Renal pelvis (tissue), 4 donors: ENCODE measurements around the gene NUDC. TPM values are rescaled to one million over a fixed set of nuclear protein-coding genes. Genes with fewer than 3 reads are reported as not detected.
"Not testable (repeated sequence)": the region's sequence is repeated elsewhere in the genome, so short reads cannot be mapped to it uniquely, and the experiment has no call there.

ENCODE experiments used
- DNase-seq: peaks from one replicate; pipeline ENCODE4 v3.0.0-alpha.2; 2013
- polyA plus RNA-seq, 3 donors: library from polyadenylated mRNA; unstranded; fragments of 120-200 nt; gene quantifications; one replicate each; pipeline ENCODE4 v1.2.1, GENCODE V29; 2013; ENCODE audit not compliant: insufficient read length in 3 of 3

NUDC gene
- polyA plus RNA-seq, 3 donors, result 83.8 to 104 (median 102) TPM

DNA sequence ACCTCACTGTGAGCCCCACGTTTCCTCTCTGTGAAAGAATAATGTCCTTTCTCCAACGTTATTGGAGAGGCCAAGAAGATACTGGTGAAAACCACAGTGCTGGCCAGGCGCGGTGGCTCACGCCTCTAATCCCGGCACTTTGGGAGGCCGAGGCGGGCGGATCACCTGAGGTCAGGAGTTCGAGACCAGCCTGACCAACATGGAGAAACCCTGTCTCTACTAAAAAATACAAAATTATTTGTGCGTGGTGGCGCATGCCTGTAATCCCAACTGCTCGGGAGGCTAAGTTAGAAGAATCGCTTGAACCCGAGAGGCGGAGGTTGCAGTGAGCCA lies 27.1 kb downstream of the NUDC start:
- DNase-seq, result not testable (repeated sequence)

DNA sequence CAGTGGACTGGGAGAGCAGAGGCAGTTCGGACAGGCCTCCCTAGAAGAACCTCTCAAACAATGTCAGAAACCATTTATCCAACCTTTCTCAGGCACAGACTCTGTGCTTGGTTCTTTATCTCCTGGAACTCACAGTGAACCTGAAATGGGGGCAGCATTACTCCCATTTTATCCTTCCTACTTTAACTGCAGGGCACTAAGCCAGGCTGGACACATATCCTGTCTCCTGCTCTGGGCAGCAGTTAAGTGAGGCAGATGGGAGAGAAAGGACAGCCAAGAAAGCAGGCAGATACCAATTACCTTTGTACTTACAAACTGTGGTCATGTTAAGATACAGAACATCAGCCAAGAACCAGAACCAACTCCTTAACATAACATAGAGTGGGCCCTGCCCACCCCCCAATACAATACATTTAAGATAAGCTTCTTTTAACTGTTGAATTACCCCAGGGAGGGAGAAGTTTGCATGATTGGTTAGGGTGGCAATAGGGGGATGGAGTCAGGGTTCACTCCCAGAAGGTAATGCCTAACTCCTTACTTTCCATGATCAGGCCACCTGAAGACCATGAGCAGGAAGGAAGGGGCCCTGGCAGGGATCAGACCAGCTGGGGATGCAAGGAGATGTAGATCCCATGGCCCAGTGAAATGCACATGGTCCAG lies 27.9 kb downstream of the NUDC start:
- no peak for DNase-seq

DNA sequence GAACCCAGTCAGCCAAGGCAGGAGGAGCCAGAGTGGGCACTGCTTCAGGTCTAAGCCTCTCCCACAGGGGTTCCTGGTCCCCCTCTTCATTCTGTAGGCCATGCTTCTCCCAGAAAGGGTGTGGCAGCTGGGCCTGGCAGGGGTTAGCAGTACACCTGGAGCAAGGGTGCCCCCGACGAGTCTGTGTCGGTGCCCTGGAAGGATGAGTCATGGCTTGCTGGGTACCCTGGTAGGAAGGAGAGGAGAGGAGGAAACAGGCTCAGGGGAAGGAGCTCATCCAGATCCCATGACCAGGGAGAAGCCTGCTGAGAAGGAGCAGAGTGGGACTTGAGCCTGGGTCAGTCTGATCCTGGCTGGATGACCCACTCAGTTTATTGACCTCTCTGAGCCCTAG lies 28.4 kb downstream of the NUDC start:
- DNase-seq, result no peak

DNA sequence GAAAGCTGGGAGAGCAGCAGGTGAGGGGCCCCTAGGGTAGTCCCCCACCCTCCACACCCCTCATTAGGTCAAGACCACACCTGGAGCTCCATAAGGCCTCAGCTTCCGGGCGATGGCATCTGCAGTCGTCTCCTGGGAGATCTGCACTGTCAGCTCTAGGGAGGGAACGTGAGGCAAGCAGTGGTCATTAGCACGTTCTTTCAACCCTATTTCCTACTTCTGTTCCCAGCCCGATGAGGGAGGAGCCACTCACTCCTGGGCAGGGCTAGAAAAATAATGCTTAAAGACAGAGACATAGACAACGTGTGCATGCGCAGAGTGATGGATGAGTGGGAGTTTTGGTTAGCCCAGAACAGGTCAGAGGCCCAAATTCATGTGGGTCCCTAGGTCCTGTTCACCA lies 29.1 kb downstream of the NUDC start:
- DNase-seq, result no peak

DNA sequence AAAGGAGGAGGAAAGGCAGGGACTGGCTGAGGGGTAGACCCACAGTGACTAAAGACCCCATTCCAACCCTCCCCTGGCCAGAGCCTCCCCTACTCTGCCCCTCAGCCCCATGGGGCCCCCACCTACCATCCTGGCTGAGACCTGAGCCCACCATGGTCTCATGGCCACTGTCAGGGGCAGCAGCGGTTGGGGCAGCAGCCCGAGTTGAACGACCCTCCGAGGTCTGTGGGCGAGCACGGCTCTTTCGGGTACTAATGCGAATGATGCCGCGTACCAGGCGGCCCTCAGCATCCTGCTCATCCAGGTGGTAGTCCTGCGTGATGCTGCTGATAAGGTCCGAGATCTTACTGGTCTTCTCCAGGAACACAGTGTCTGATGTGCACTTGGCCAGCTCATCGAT lies 29.7 kb downstream of the NUDC start:
- DNase-seq, result no peak

DNA sequence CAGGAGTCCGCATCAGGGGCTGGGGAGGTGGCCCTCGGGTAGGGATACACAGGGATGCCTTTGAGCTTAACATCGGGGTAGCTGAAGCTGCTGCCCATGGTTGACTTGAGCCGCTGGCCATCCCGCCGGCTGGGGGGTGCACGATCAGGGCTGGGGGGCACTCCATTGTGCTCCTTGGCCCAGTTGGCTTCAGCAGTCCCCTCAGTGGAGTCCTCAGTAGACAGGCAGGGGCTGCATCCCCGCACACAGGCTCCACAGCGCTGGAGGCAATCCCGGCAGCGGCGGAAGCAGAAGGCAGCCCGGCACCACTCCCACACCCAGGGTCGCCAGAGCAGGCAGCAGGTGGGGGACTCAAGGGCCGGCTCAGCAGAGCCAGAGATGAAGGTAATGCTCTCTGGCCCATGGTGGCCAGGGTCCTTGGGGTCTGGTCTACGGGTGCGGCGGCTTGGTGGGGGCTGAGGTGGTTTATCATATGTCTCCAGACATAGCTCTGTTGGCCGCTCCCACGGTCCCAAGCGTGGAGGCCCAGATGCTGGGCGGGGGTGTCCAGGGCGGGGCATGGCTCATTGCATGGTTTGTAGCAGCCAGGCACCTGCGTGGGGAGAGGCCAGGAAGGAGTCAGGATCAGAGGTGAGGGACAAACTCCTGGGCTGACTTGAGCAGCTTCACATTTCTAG lies 30.4 kb downstream of the NUDC start:
- DNase-seq, result no peak

DNA sequence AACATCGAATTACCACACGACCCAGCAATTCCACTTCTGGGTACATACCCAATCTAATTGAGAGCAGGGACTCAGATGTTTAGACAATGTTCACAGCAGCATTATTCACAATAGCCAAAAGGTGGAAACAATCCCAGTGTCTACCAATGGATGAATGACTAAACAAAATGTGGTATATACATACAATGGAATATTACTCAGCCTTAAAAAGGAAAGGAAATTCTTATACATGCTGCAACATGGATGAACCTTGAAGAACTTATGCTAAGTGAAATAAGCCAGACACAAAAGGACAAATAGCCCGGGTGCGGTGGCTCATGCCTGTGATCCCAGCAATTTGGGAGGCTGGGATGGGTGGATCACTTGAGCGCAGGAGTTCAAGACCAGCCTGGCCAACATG lies 31.8 kb downstream of the NUDC start:
- no peak for DNase-seq

DNA sequence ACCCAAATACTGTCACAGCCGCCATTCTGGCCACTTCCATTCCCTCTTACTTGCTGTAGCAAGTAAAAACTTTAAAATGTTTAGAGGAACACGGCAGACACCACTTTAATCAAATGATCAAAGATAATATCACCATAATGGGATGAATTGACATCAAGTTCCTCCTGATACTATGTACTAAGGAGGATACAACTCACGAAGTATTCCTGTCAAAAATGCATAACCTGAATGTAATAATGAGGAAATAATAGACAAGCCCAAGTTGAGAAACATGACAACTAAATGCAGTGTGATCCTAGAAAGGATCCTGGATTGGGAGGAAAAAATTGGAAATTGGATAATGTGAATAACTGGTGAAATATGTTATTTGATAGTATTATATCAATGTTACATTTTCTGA lies 34.8 kb downstream of the NUDC start:
- DNase-seq, result no peak

DNA sequence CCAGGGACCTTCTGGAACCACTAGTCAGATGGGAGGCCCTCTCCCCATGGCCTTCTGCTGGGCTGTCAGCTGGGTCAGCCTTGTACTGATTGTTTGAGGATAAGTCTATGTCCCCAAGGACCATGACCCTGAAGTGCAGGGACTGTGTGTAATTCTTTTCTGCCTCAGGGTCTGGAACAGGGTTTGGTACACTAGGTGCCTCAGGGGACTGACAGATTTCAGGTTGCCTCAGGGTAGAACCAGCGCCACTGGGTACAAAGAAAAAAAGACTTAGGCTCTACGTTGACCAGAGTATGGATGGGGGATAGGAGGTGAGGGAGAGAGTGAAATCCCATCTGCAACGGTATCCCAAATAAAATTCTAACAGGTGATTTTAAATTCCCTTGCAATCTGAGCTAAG lies 35.8 kb downstream of the NUDC start:
- no peak for DNase-seq

DNA sequence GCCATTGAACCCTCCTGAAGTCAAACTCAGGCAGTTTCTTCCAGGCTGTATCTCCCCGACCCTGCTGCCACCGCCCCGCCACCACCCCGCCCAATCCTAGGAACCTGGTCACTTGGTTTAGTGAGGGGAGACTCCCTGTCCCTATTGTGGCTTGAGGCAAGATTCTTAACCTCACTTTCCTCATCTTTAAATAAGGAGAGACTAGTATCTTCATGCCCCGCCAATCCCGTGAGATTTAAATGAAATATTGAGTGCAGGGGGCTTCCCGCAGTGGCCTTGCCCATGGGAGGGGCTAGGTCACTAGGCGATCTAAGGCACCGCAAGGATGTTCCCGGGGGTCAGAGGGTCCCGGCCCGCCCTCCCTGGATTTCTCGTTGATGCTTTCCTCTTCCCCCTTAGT lies 37.7 kb downstream of the NUDC start:
- DNase-seq, result no peak

DNA sequence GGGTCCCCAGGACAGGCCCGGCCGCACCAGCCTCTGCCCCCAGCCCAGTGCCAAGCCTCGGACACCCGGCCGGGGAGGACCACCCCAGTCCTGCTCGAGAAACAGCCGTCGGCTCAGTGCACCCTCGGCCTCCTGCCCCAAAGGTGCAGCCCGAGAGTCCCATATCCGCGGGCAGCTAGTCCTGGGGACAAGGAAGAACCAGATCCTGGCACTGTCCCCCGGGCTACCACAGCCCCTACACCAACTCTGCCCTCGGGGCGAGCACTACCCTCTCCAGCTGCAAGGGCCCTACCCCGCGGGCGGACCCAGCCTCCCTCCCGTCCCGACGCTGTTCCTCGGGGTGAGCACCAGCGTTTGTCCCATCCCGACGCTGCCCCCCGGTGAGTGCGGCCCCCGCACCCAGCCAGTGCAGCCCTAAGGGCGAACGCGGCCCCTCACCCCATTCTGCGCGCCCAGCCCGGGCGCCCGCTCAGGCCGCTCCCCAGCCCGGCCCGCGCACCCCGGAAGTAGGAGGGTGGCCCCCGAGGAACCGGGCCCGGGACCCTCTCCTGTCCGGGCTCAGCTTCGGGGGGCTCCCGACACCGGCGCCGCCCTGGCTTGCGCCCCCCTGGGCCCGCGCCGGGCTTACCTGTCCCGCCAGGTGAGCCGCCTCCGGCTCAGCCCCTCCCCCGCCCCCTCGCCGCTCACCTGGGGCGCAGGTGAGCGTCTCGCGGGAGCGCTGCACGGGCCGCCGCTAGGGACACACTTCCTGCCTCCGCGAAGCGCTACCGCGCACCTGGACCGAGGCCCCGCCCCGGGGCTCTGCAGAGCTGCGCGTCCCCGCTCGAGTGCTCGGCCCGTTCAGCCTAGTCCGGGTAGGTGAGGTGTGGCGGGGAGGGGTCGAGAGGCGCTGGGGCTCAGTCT lies 38.4 kb downstream of the NUDC start, which contains the start of gene KDF1:
TSS of gene KDF1 (minus strand) at position 747 of the 903 bp plus-strand sequence. CDS start 8,088 bp downstream, outside the sequence.
- peak; percentile 51 for DNase-seq

DNA sequence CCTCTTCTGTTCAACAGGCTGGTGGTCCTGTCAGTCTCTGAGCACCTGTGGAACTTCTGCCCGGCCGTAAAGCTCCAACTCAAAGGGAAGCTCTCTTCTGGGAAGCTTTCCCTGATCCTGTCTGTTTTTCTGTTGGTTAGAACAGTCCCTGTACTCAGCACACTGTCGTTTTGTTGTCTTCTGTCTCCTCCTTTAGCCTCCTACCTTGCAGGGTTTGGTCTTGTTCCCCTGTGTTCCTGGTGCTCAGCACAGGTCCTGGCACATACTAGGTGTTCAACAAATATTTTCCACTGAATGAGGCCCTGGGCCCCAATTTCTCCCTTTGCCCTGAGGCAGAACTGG lies 39.1 kb downstream of the NUDC start:
- no peak for DNase-seq

DNA sequence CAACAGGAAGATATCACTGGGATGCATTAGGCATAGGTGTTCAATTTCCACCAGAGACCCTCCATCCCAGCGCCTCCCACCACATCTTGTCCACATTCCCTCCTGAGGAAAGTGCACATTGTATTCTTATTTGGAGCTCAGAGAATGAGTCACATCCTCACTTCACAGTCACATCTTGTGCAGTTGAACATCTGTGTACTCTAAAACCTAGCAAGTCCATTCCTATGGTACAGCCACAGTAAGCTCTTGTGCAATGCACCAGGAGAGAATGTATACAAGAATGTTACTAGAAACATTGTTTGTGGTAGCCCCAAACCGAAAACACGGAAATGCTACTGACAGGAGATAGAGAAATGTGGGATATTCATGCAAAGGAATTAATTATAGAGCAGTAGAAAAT lies 40.3 kb downstream of the NUDC start:
- no peak for DNase-seq

DNA sequence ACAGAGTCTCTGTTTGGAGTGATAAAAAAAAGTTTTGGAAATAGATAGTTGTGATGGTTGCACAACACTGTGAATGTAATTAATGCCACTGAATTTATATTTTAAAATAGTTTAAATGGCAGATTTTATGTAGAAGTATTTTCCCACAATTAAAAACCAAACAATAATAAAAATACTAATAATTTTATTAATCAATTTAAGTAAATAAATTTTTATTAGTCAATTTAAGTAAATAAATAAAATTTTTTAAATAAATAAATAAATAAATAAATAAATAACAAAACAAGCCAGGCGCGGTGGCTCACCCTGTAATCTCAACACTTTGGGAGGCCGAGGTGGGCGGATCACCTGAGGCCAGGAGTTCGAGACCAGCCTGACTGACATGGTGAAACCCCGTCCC lies 43.7 kb downstream of the NUDC start:
- no peak for DNase-seq

DNA sequence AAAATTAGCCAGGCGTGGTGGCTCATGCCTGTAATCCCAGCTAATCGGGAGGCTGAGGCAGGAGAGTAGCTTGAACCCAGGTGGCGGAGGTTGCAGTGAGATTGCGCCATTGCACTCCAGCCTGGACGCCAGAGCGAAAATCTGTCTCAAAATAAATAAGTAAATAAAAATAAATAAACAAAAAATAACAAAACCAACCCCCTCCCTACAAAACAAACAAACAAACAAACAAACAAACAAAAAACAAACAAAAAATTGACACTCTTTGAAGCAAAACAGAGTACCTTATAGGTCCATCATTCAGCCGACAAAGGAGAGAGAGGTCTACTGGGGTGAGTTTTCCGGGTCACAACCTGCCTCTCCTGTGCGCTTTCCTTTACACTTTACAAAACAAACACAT lies 44.1 kb downstream of the NUDC start:
- DNase-seq, result no peak

DNA sequence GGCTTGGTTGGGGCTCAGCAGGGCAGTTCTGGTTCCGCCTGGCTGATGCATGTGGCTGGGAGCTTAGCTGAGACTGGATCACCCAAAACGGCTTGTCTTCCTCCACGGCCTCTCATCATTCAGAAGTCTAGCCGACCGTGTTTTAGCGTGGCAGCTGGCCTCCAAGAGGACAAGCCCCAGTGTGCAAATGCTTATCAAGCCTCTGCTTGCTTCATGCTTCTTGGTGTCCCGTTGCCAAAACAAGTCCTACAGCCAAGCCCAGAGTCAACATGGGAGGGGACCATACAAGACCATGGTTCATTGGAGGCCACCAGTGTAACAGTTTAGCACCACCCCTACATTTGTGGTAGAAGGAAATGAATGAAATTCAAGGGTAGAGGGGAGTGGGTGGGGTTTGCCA lies 49.3 kb downstream of the NUDC start:
- no peak for DNase-seq

DNA sequence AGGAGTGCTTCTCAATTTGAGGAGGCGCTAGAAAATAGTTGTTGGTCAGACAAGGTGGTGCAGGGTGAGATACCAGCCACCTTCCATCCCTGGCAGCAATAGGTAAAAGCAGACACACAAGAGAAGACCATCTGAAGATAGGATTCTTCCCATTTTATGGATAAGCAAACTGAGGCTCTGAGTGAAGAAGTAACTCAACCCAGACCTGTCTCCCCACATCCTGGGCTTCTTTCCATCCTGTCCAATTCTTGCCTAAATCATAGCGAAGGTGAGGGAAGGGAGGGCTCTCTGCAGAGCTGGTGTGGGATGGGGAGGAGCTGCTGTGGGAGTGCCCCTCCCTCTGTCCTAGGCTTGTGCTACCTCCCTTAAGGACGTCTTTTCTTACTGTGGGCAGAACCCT lies 50.0 kb downstream of the NUDC start:
- no peak for DNase-seq

DNA sequence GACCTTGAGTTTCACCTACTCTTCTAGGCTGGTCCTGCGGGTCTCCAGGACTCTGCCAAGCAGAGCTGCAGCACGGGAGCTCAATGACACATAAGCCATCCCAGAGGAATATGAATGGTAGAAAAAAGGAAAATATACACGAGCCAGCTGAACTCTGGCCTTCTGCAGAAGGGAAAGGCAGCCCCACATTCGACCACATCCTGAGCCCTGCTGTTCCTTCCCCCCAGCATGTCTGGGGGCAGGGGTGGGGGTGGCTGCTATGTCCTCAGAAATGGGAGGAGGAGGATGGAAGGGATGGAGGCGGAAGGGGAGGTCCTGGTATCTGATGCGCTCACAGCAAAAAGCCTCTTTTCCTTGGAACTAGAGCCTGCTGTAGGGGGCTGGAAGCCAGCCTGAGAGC lies 50.8 kb downstream of the NUDC start:
- no peak for DNase-seq

DNA sequence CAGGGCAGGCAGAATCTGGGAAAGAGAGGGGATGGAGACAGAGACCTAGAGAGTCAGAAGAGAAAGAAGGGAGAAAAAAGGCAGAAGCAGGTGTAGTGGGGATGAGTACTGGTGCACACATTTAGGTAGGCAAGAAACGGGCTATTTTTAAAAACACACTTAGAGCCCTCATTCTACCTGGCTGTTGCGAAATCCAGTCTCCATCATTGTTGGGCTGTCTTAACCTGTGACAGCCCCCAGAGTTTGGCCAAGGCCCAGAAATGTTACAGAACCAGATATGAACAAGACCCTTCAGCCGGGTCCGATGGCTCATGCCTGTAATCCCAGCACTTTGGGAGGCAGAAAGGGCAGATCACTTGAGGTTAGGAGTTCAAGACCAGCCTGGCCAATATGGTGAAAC lies 51.3 kb downstream of the NUDC start:
- DNase-seq, result no peak

DNA sequence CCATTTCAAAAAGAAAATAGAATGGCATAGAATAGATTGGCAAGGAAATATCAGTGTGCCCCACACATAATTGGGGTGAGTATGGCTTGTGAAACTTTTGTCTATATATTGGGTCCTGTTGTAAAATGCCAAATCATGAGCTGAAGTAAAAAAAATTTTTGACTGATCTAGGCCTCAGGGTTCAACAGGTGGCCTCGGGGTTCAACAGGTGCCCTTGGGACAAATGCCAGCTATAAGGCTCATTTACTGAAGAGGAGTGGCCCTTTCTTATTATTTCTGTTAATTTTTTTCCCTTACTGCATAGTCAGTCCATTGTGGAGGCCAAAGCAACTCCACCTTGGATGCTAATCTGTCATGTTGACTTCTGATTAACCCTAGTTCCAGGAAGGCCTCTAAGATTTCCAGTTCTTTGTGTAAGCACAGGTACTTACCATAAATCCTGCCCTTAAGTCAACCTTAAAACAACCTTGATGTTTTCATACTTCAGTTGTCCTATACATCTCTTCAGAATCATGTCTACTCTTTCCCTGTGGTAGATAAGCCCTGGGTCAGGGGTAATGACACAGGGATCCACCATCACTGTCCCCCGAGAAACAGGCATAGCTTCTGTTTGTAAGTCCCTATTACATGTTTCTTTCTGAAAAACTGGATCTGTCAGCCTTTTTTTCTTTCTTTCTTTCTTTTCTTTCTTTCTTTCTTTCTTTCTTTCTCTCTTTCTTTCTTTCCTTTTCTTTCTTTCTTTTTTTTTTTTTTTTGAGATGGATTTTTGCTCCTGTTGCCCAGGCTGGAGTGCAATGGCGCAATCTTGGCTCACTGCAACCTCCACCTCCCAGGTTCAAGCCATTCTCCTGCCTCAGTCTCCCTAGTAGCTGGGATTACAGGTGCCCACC lies 55.3 kb downstream of the NUDC start:
- no peak for DNase-seq

DNA sequence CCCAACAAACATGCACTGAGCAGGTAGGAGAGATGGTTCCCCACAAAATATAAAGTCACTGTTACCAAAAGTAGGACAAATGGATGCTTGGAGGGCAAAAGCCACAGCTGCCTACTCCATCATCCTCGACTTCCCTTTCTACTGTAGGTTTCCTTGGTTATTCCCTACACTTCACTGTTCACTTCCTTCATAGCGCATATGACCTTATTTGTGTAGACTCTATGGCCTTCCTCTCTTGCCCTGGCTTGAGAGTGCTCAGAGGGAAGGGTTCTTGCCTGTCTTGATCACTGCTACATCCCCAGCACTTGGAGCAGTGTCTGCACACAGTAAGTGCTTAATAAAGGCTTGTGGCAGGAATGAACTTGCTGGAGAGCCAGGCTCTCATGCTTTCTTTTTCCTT lies 57.4 kb downstream of the NUDC start:
- no peak for DNase-seq
